ENCODE results near the gene TMSB4X.

- TF ChIP-seq CTCF (IDR thresholded peaks at IDR 0.05; ENCODE audit: low read depth, low read length) (no peak), POLR2A (IDR thresholded peaks at IDR 0.05; ENCODE audit: extremely low read depth, insufficient read length) (no peak), MAX (IDR thresholded peaks at IDR 0.05; ENCODE audit: low read depth, low read length) (no peak)
Measured at GRCh38 chrX:13000301-13000811, 25.4 kb downstream of the TMSB4X start.
